KMS-11 (cell line): ENCODE results near the gene CSNK1A1.

ENCODE experiments used
- H2AFZ ChIP-seq: fragments of 200-600 bp; sonication (generic); 2 replicates; pipeline ENCODE4 v1.6.1; 2016; ENCODE audit warnings: antibody characterized with exemption, mixed run types, low read depth
- H3K27ac ChIP-seq: fragments of 200-600 bp; sonication (generic); 2 replicates; pipeline ENCODE4 v1.6.1; 2016; ENCODE audit warnings: mild to moderate bottlenecking, mixed run types
- H3K27me3 ChIP-seq: fragments of 200-600 bp; sonication (generic); 2 replicates; pipeline ENCODE4 v1.6.1; 2017; ENCODE audit warnings: mild to moderate bottlenecking, low read depth, mixed run types, moderate library complexity; ENCODE audit not compliant: insufficient read depth
- H3K36me3 ChIP-seq: fragments of 200-600 bp; sonication (generic); 2 replicates; pipeline ENCODE4 v1.6.1; 2017; ENCODE audit warnings: mild to moderate bottlenecking, mixed run types; ENCODE audit not compliant: insufficient read depth
- H3K4me1 ChIP-seq: fragments of 200-600 bp; sonication (generic); 2 replicates; pipeline ENCODE4 v1.6.1; 2016; ENCODE audit warnings: mild to moderate bottlenecking, low read depth, mixed run types; ENCODE audit not compliant: poor library complexity, severe bottlenecking
- H3K4me2 ChIP-seq: fragments of 200-600 bp; sonication (generic); 2 replicates; pipeline ENCODE4 v1.7.0; 2016; ENCODE audit warnings: mild to moderate bottlenecking, mixed run types
- H3K4me3 ChIP-seq: fragments of 200-600 bp; sonication (generic); IDR thresholded peaks from 2 replicates; pipeline ENCODE4 v1.6.1; 2017; ENCODE audit warnings: low read depth, low read length, mixed read lengths; ENCODE audit not compliant: insufficient read depth
- H3K79me2 ChIP-seq: fragments of 200-600 bp; sonication (generic); 2 replicates; pipeline ENCODE4 v1.6.1; 2016; ENCODE audit warnings: low read depth, mixed run types; ENCODE audit not compliant: insufficient read depth
- H3K9ac ChIP-seq: fragments of 200-600 bp; sonication (generic); 2 replicates; pipeline ENCODE4 v1.6.1; 2016; ENCODE audit warnings: mild to moderate bottlenecking, mixed run types
- H4K20me1 ChIP-seq: fragments of 200-600 bp; sonication (generic); 2 replicates; pipeline ENCODE4 v1.6.1; 2016; ENCODE audit warnings: mild to moderate bottlenecking, mixed run types; ENCODE audit not compliant: insufficient read depth
- CTCF ChIP-seq: fragments of 200-600 bp; sonication (generic); conservative IDR thresholded peaks from 2 replicates; pipeline ENCODE4 v1.6.1; 2017; ENCODE audit warnings: low read depth, mild to moderate bottlenecking, antibody characterized with exemption, low read length, moderate library complexity, mixed read lengths

The CSNK1A1 gene

GRCh38 chr5:149481485-149481884 is 69.8 kb downstream of the CSNK1A1 start:
- H3K36me3 ChIP-seq: no peaks in the 10 kb centered on the region
- no peak overlapping the region for H3K4me3 ChIP-seq
- no peaks in the 10 kb centered on the region for H3K4me1 ChIP-seq
- no peak overlapping the region for H3K9ac ChIP-seq
- no peaks in the 10 kb centered on the region for H3K27me3 ChIP-seq
- no peak overlapping the region for H3K4me2 ChIP-seq
- H3K79me2 ChIP-seq: no peaks in the 10 kb centered on the region
- no peak for TF ChIP-seq CTCF
- no peak overlapping the region for H2AFZ ChIP-seq
- H3K27ac ChIP-seq: no peak overlapping the region
- H4K20me1 ChIP-seq: no peaks in the 10 kb centered on the region

GRCh38 chr5:149478761-149479160 is 72.5 kb downstream of the CSNK1A1 start:
- no peaks in the 10 kb centered on the region for H3K36me3 ChIP-seq

GRCh38 chr5:149475777-149476176 is 75.5 kb downstream of the CSNK1A1 start:
- Histone ChIP-seq H3K4me3 (no peak overlapping the region), H3K27me3 (no peaks in the 10 kb centered on the region), H3K4me1 (no peaks in the 10 kb centered on the region), H2AFZ (no peak overlapping the region), H3K79me2 (no peaks in the 10 kb centered on the region), H3K36me3 (no peaks in the 10 kb centered on the region), H3K4me2 (no peak overlapping the region), H3K27ac (no peak overlapping the region), H3K9ac (no peak overlapping the region), H4K20me1 (no peaks in the 10 kb centered on the region)
- no peak for TF ChIP-seq CTCF

More at GRCh38 chr5:149478761-149479160, 72.5 kb downstream of the CSNK1A1 start:
- Histone ChIP-seq H2AFZ (no peak overlapping the region), H3K79me2 (no peaks in the 10 kb centered on the region), H3K9ac (no peak overlapping the region), H3K27ac (no peak overlapping the region), H3K4me1 (no peaks in the 10 kb centered on the region), H4K20me1 (no peaks in the 10 kb centered on the region), H3K27me3 (no peaks in the 10 kb centered on the region), H3K4me3 (no peak overlapping the region), H3K4me2 (no peak overlapping the region)
- TF ChIP-seq CTCF: no peak

- no peak overlapping the region for H3K9ac ChIP-seq
- no peak overlapping the region for H3K4me2 ChIP-seq
- no peak overlapping the region for H3K4me3 ChIP-seq
- no peaks in the 10 kb centered on the region for H4K20me1 ChIP-seq
- H3K79me2 ChIP-seq: no peaks in the 10 kb centered on the region
- TF ChIP-seq CTCF: no peak
- H3K36me3 ChIP-seq: no peaks in the 10 kb centered on the region
- no peak overlapping the region for H2AFZ ChIP-seq
- no peak overlapping the region for H3K27ac ChIP-seq
- no peaks in the 10 kb centered on the region for H3K4me1 ChIP-seq
- no peaks in the 10 kb centered on the region for H3K27me3 ChIP-seq
Measured at GRCh38 chr5:149474198-149474597, 77.0 kb downstream of the CSNK1A1 start.
